Vagina (tissue), 2 donors: ENCODE measurements around the gene CEP85.

ENCODE experiments used
- POLR2A ChIP-seq, 2 donors: fragments of 450-650 bp; IDR thresholded peaks; one replicate each; pipeline ENCODE4 v1.6.1; 2017; ENCODE audit warnings: antibody characterized with exemption in 2 of 2, mild to moderate bottlenecking in 2 of 2, moderate library complexity in 2 of 2
- POLR2AphosphoS5 ChIP-seq, 2 donors: sonication (generic); formaldehyde crosslinking; IDR thresholded peaks; one replicate each; pipeline ENCODE4 v1.9.0; 2017; ENCODE audit warnings: antibody characterized with exemption in 2 of 2, mild to moderate bottlenecking in 2 of 2, low read depth in 1 of 2; ENCODE audit not compliant: insufficient read depth in 1 of 2

- TF ChIP-seq POLR2AphosphoS5 (IDR thresholded peaks at IDR 0.05; ENCODE audit: insufficient read depth in 1 of 2, low read depth in 1 of 2): no peak
- TF ChIP-seq POLR2A (IDR thresholded peaks at IDR 0.05): no peak
Measured at GRCh38 chr1:26277261-26277661, 43.3 kb downstream of the CEP85 start.
